Measurements from ENCODE around the gene BAIAP2L2.

BAIAP2L2 gene

DNA sequence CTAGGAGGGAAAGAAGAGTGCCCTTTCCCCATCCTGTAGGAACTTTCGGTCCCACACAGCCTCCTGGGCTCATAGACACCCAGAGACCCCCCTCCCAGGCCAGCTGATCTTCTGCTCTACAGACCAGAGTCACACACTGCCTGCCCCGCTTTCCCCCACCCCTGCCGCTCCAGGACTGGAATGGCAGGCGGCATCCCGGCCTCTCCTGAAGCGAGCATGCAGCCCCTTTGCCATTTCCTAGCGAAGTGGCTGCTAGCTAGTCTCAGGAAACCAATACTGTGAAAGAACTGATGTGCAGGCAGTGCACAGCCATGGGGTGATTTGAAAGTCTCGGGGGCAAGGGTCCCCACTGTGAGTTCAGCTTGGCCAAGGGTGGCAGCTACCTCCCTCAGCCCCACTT is 44.9 kb downstream of the BAIAP2L2 start:
- no peak for TF ChIP-seq POLR2AphosphoS5 (IDR thresholded peaks at IDR 0.05; ENCODE audit: low read depth, low read length)
- TF ChIP-seq TAF1 (IDR thresholded peaks at IDR 0.05; ENCODE audit: borderline replicate concordance, insufficient read depth, low read length) = no peak
- TF ChIP-seq FOXP2 (optimal IDR thresholded peaks at IDR 0.05; ENCODE audit: borderline replicate concordance, extremely low read depth, extremely low read length, insufficient read depth) = no peak
- TF ChIP-seq, protein P1, sequence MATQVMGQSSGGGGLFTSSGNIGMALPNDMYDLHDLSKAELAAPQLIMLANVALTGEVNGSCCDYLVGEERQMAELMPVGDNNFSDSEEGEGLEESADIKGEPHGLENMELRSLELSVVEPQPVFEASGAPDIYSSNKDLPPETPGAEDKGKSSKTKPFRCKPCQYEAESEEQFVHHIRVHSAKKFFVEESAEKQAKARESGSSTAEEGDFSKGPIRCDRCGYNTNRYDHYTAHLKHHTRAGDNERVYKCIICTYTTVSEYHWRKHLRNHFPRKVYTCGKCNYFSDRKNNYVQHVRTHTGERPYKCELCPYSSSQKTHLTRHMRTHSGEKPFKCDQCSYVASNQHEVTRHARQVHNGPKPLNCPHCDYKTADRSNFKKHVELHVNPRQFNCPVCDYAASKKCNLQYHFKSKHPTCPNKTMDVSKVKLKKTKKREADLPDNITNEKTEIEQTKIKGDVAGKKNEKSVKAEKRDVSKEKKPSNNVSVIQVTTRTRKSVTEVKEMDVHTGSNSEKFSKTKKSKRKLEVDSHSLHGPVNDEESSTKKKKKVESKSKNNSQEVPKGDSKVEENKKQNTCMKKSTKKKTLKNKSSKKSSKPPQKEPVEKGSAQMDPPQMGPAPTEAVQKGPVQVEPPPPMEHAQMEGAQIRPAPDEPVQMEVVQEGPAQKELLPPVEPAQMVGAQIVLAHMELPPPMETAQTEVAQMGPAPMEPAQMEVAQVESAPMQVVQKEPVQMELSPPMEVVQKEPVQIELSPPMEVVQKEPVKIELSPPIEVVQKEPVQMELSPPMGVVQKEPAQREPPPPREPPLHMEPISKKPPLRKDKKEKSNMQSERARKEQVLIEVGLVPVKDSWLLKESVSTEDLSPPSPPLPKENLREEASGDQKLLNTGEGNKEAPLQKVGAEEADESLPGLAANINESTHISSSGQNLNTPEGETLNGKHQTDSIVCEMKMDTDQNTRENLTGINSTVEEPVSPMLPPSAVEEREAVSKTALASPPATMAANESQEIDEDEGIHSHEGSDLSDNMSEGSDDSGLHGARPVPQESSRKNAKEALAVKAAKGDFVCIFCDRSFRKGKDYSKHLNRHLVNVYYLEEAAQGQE (IDR thresholded peaks at IDR 0.05; ENCODE audit: insufficient read depth in 1 of 2, low read depth in 2 of 2, low read length in 2 of 2) = no peak
- no peak for TF ChIP-seq SIN3A (IDR thresholded peaks at IDR 0.05; ENCODE audit: borderline replicate concordance, insufficient read depth, low read length)

DNA sequence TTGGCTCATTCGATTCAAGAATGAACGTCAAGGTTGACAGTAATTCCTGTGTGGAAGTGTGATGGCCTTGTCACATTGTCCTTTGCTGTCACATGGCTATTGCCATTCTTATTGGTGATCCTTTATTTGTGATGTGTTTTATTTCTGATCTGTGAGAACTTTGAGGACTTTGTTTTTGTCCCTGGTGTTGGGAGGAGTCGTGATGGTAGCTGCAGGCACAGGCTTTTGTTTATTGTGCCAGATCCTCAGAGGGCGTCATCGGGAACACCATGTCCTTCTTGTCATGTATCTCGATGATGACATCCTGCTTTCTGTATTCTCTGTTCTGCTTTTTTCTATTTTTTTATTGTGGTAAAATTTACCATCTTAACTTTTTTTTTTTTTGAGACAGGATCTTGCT is 47.7 kb downstream of the BAIAP2L2 start:
- no peak for TF ChIP-seq FOXP2 (optimal IDR thresholded peaks at IDR 0.05; ENCODE audit: borderline replicate concordance, extremely low read depth, extremely low read length, insufficient read depth)
- TF ChIP-seq POLR2AphosphoS5 (IDR thresholded peaks at IDR 0.05; ENCODE audit: low read depth, low read length) = no peak
- TF ChIP-seq, protein P1 (IDR thresholded peaks at IDR 0.05; ENCODE audit: insufficient read depth in 1 of 2, low read depth in 2 of 2, low read length in 2 of 2) = no peak
- no peak for TF ChIP-seq SIN3A (IDR thresholded peaks at IDR 0.05; ENCODE audit: borderline replicate concordance, insufficient read depth, low read length)
- TF ChIP-seq TAF1 (IDR thresholded peaks at IDR 0.05; ENCODE audit: borderline replicate concordance, insufficient read depth, low read length) = no peak

DNA sequence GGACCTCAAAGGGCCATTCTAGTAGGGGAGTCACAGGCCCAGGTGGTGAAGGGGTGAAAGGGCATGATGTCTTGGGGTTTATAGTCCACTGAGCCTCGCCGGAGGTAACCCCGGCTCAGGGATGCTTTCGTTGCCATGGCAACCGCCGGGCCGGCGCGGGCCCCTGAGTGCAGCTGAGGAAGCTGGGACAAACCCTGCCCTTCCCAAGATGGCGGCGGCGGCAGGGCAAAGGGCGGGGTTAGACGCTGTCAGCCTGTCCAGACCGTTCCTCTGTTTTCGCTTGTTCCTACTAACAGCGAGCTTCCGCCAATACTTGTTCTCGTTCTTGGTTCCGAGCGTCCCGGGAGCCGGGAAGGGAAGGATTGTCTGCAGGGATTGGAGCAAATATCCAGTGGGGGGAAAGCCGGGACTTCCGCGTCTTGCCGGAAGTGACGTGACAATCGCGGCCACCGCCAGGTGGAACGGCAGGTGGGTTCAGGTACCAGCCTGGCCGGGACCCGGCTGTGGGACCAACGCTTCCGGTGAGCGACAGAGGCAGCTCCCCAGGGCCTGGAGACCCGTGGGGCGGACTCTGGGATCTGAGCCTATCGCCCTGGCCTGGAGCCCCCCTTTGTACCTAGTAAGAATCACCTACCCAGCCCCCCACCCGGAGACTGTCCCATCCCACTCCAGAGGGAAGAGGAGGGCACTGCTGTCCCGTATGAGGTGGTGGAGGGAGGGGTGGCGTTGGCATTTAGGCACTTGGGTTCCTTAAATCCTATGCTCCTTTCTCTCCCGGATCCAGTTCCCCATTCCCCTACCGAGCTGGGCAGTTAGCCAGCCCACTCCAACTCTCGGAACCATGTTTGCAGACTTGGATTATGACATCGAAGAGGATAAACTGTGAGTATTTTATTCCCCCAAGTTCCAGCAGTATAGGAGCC is 53.3 kb downstream of the BAIAP2L2 start, which contains the start of gene PICK1:
PICK1 (plus strand) TSS at position 436 of the 923 bp plus-strand sequence; CDS start at position 842, 406 bp downstream.
- TF ChIP-seq POLR2AphosphoS5 (IDR thresholded peaks at IDR 0.05; ENCODE audit: low read depth, low read length) (peak; percentile 24; the same call in 1 of the 2 replicates), FOXP2 (optimal IDR thresholded peaks at IDR 0.05; ENCODE audit: borderline replicate concordance, extremely low read depth, extremely low read length, insufficient read depth) (peak; percentile 20)
- TF ChIP-seq, protein P1 (IDR thresholded peaks at IDR 0.05; ENCODE audit: insufficient read depth in 1 of 2, low read depth in 2 of 2, low read length in 2 of 2) = no peak

DNA sequence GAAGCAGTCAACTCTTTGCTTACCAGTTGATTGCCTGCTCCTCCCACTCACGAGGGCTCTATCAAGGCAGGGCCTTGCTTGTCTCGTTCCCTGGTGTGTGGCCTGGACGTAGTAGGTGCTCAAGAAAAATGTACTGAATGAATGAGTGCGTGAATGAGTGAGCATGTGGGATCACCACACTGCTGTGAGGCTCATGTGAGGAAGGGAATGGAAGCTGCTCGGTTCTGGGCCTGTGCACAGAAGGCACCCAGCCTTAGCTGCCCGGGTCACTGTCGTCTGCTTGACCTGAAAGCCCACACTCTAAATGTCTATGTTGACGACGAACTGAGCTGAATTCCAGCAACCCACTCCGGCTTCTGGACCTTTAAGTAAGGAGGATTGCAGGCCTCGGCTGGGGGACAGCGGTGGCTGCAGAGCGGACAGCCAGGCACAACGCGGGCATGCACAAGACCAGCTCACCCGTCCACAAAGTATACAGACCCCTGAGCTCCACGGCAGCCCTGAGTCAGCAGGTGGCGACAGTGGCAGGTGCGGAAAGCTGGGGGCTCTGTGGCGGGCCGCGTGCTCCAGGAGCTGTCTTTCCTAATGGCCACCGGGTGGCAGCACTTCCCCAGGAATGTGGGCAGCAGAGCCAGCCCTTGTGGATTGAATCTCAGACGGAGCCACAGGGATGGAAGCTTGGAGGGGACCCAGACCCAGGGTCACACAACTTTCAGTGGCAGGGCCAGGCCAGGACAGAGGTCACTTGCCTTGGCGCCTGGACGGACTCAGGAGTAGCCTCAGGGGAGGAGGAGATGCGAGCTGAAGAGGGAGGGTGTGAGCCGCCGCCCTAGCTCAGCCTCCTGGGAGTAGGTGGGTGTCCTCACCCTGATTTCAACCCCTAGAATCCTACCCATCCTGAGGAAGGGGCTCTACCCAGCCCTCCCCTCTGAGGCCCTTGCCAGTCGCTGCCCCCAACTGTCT is 58.3 kb downstream of the BAIAP2L2 start:
- no peak for TF ChIP-seq FOXP2 (optimal IDR thresholded peaks at IDR 0.05; ENCODE audit: borderline replicate concordance, extremely low read depth, extremely low read length, insufficient read depth)
- TF ChIP-seq, protein P1 (IDR thresholded peaks at IDR 0.05; ENCODE audit: insufficient read depth in 1 of 2, low read depth in 2 of 2, low read length in 2 of 2) = no peak
- TF ChIP-seq TAF1 (IDR thresholded peaks at IDR 0.05; ENCODE audit: borderline replicate concordance, insufficient read depth, low read length) = no peak
- no peak for TF ChIP-seq POLR2AphosphoS5 (IDR thresholded peaks at IDR 0.05; ENCODE audit: low read depth, low read length)
- TF ChIP-seq SIN3A (IDR thresholded peaks at IDR 0.05; ENCODE audit: borderline replicate concordance, insufficient read depth, low read length) = no peak

Data from PFSK-1 (cell line).